ENCODE measurements around the gene SGO2.

DNA sequence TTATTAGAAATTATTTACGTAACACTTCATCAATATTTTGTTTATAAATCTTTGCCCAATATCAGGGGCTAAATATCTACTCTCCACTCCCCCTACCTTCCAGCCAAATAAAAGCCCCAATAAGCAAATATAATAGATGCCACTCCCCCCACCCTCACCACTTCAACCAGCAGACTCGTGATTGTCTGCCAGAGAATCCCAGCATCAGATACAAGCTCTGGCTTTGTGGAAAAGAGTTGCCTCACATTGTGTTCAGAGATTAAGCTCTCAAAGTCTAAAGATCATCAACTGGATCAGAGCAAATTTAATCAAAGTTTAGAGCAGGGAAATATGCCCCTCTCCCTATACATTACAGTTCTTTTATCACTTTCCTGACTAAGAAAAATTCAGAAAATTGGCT is 99.3 kb downstream of the SGO2 start:
- TF ChIP-seq NBN (conservative IDR thresholded peaks at IDR 0.05) (no peak), NFE2L2 (IDR thresholded peaks at IDR 0.05; ENCODE audit: low read length) (no peak), HMGA1 (CRISPR knock-in tag; conservative IDR thresholded peaks at IDR 0.05) (no peak), ZNF609 (CRISPR knock-in tag; IDR thresholded peaks at IDR 0.05; ENCODE audit: borderline replicate concordance) (no peak), ZNF350 (CRISPR knock-in tag; IDR thresholded peaks at IDR 0.05; ENCODE audit: borderline replicate concordance, low read depth) (no peak), TEAD2 (CRISPR knock-in tag; IDR thresholded peaks at IDR 0.05) (no peak)

Measured in HepG2 (cell line).